ENCODE measurements around the gene MMD. TPM values are rescaled to one million over a fixed set of nuclear protein-coding genes. Genes with fewer than 3 reads are reported as not detected.

The MMD gene
- total RNA-seq, 1 donor from 2014 or later = 16.0 TPM

DNA sequence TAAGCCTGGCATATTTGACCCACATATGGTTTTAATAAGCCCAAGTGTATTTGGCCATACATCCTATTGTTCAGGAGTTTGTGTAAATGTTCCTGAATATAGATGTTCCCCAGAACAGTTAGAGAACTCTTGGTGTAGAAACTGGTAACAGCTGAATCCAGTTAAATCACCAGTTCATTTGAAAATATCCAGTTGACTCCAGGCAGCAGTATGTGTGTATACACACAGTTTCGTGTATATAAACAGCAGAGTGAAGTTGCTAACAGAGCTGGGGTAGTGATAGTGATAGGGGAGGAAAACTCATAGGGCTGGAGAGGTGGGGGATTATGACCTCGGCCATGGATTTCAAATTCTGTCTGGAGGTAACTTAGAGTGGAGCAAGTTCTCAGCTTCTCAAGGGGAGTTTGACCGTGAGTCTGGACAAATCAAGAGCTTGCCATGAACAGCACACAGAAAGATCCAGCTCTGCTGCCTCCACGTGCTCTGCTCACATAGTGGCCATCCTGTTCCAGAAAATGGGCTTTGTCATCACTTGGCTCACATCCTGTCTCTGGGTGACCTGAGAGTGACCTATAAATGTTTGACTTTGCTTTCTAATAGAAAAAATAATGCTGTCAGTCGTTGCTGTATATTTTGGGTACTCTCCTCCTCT is 30.6 kb upstream of the MMD start:
- peaks cover 11% of the 10 kb centered on the region for H3K4me1 ChIP-seq
- no peaks in the 10 kb centered on the region for H3K27me3 ChIP-seq
- H3K36me3 ChIP-seq = no peaks in the 10 kb centered on the region
- DNase-seq (no peak), ATAC-seq (peak; percentile 70)
- H3K9me3 ChIP-seq = no peaks in the 10 kb centered on the region
- H3K4me3 ChIP-seq = no peak overlapping the region
- no peak overlapping the region for H3K27ac ChIP-seq
- TF ChIP-seq, protein P1, sequence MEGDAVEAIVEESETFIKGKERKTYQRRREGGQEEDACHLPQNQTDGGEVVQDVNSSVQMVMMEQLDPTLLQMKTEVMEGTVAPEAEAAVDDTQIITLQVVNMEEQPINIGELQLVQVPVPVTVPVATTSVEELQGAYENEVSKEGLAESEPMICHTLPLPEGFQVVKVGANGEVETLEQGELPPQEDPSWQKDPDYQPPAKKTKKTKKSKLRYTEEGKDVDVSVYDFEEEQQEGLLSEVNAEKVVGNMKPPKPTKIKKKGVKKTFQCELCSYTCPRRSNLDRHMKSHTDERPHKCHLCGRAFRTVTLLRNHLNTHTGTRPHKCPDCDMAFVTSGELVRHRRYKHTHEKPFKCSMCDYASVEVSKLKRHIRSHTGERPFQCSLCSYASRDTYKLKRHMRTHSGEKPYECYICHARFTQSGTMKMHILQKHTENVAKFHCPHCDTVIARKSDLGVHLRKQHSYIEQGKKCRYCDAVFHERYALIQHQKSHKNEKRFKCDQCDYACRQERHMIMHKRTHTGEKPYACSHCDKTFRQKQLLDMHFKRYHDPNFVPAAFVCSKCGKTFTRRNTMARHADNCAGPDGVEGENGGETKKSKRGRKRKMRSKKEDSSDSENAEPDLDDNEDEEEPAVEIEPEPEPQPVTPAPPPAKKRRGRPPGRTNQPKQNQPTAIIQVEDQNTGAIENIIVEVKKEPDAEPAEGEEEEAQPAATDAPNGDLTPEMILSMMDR (IDR thresholded peaks at IDR 0.05) = no peak
- intact Hi-C loops (cut with DNase I) = no loop called here

DNA sequence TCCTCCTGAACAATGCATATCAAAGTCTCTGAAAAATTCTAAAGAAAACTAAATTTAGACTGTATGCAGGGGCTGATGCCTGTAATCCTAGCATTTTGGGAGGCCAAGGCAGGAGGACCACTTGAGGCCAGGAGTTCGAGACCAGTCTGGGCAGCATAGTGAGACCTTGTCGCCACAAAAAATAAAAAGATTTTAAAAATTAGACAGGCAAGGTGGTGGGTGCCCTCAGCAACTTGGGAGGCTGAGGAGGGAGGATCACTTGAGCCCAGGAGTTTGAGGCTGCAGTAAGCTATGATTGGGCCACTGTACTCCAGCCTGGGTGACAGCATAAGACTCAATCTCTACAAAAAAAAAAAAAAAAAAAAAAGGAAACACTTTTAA is 30.1 kb upstream of the MMD start:
- Histone ChIP-seq H3K9me3 (no peaks in the 10 kb centered on the region), H3K36me3 (no peaks in the 10 kb centered on the region), H3K27ac (no peak overlapping the region), H3K4me1 (peaks cover 12% of the 10 kb centered on the region), H3K4me3 (no peak overlapping the region), H3K27me3 (no peaks in the 10 kb centered on the region)
- intact Hi-C loops (cut with DNase I) = no loop called here
- ATAC-seq = no peak
- TF ChIP-seq, protein P1 (IDR thresholded peaks at IDR 0.05) = no peak
- no peak for DNase-seq

DNA sequence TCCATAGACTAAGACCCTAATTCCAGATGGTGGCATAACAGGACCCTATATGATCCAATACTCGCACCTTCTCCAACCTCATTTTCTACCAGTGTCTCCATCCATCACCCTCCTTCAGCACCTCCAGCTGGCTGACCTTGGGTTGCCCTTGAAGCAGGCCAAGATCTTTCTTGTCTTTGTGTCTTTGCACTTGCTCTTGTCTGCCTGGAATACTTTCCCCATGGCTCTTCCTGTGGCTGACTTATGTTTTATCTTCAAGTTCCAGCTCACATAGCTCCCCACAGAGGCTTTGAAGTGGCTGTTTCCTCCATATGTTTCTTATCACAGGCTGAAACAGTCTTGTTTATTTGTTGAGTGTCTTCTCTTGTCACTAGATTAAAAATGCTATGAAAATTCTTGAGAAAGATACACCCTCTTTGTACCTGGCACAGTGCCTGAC is 29.6 kb upstream of the MMD start:
- DNase-seq (no peak), ATAC-seq (peak; percentile 29)
- Histone ChIP-seq H3K27ac (no peak overlapping the region), H3K4me3 (no peak overlapping the region), H3K9me3 (no peaks in the 10 kb centered on the region), H3K36me3 (no peaks in the 10 kb centered on the region), H3K4me1 (peaks cover 17% of the 10 kb centered on the region), H3K27me3 (no peaks in the 10 kb centered on the region)
- TF ChIP-seq, protein P1 (IDR thresholded peaks at IDR 0.05) = no peak
- intact Hi-C loops (cut with DNase I) = no loop called here

DNA sequence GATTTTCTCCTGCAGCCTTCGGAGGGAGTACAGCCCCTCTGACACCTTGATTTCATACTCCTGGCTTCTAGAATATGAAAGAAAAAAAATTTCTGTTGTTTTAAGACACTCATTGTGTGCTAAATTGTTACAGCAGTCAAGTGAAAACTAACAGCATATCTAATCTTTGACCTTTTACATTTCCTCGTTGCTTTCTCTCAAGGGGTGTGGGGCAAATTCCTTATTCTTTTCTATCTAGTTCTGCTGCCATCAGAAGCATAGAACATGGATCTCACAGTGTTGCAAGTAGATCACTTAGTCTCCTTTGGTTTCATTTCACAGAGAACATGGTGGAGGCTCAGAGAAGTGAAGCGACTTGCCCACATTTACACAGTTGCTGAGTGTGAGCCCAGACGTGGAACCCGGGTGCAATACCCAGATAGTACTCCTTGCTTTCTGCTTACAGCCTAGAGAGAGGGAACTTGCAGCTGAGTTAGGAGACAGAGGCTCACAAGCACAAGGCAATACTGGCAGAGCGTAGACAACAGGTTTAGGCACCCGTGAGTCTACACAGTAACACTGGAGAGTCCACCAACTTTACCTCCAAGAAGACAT is 28.7 kb upstream of the MMD start:
- H3K4me3 ChIP-seq = no peak overlapping the region
- TF ChIP-seq, protein P1 (IDR thresholded peaks at IDR 0.05) = no peak
- H3K36me3 ChIP-seq = no peaks in the 10 kb centered on the region
- H3K27me3 ChIP-seq = no peaks in the 10 kb centered on the region
- peaks cover 21% of the 10 kb centered on the region for H3K4me1 ChIP-seq
- H3K9me3 ChIP-seq = no peaks in the 10 kb centered on the region
- ATAC-seq (no peak), DNase-seq (no peak)
- intact Hi-C loops (cut with DNase I) = no loop called here
- H3K27ac ChIP-seq = no peak overlapping the region

DNA sequence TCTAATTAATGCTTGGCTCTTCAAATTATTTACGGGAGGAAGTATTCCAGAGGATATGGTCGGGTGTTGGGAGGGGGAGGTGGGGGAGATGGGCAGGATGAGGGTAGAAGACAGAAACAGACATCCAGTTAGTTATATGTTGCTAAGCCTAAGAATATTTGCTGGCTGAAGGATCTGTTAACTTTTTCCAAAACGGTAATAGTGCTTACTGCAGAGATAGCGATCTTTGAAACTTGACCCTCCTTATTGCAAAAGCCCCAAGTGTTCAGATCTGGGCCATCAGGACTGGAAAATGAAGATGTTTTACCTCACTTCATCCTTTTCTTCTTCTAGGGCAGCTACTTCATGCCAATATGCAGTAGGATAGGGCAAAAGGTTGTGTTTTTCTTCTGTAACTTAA is 27.0 kb upstream of the MMD start:
- ATAC-seq (no peak), DNase-seq (no peak)
- H3K4me3 ChIP-seq = no peak overlapping the region
- TF ChIP-seq, protein P1 (IDR thresholded peaks at IDR 0.05) = no peak
- H3K27me3 ChIP-seq = no peaks in the 10 kb centered on the region
- peaks cover 27% of the 10 kb centered on the region for H3K4me1 ChIP-seq
- no peak overlapping the region for H3K27ac ChIP-seq
- intact Hi-C loops (cut with DNase I) = no loop called here
- no peaks in the 10 kb centered on the region for H3K36me3 ChIP-seq
- H3K9me3 ChIP-seq = no peaks in the 10 kb centered on the region

All from upper lobe of right lung (tissue), 1 donor.